DMS53 treated with DMSO at 0.1 percent for 48 hours (cell line): ENCODE measurements around the gene CRTC3.
"Not testable (repeated sequence)": the region's sequence is repeated elsewhere in the genome, so short reads cannot be mapped to it uniquely, and the experiment has no call there.

Experiments
- DNase-seq: peaks from one replicate; lab custom pipeline; 2025; ENCODE audit not compliant: unreplicated experiment; lab: John Stamatoyannopoulos, UW

Gene CRTC3

GRCh38 chr15:90645873-90646575, 116.3 kb downstream of the CRTC3 start:
- no peak for DNase-seq

- DNase-seq = no peak
Measured at GRCh38 chr15:90646662-90647305, 117.1 kb downstream of the CRTC3 start.

DNA sequence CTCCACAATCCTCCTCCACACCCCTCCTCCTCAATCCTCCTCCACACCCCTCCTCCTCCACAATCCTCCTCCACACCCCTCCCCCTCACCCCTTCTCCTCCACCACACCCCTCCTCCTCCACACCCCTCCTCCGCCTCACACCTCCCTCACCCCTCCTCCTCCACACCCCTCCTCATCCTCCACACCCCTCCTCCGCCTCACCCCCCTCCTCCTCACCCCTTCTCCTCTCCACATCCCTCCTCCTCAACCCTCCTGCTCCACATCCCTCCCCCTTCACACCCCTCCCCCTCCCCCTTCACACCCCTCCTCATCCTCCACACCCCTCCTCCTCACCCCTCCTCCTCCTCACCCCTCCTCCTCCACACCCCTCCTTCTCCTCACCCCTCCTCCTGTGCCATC, 117.6 kb downstream of the CRTC3 start:
- DNase-seq = no peak

DNA sequence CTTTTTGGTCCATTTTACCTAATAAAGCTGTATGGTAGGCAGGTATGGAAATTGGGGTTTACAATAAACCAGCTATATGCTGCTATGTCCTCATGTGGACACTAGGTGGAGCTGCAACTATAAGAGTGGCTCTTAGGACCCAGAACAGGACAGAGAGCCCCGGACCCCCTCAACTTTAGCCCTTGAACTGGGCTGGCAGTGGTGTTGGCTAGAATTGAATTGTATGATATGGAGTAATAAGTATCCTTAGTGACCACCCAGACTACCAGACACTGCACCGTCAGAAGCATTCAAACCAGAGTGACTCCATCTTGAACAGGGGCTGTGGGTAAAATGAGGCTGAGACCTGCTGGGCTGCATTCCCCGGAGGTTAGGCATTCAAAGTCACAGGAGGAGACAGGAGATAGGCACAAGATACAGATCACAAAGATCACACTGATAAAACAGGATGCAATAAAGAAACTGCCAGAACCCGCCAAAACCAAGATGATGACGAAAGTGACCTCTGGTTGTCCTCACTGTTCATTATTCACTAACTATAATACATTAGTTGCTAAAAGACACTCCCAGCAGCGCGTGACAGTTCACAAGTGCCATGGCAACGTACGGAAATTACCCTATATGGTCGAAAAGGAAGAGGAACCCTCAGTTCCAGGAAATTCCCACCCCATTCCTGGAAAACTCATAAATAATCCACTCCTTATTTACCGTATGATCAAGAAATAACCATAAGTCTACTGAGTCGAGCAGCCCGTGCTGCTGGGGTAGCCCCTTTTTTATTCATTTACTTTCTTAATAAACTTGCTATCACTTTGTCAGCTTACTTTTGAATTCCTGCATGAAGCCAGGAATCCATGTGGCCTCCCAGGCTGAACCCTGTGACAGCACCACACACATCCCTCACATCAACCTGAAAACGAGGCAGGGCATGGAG, 118.7 kb downstream of the CRTC3 start:
- peak; percentile 27 for DNase-seq

GRCh38 chr15:90650117-90650955, 120.6 kb downstream of the CRTC3 start:
- no peak for DNase-seq

GRCh38 chr15:90650956-90651689, 121.4 kb downstream of the CRTC3 start:
- DNase-seq = no peak

DNA sequence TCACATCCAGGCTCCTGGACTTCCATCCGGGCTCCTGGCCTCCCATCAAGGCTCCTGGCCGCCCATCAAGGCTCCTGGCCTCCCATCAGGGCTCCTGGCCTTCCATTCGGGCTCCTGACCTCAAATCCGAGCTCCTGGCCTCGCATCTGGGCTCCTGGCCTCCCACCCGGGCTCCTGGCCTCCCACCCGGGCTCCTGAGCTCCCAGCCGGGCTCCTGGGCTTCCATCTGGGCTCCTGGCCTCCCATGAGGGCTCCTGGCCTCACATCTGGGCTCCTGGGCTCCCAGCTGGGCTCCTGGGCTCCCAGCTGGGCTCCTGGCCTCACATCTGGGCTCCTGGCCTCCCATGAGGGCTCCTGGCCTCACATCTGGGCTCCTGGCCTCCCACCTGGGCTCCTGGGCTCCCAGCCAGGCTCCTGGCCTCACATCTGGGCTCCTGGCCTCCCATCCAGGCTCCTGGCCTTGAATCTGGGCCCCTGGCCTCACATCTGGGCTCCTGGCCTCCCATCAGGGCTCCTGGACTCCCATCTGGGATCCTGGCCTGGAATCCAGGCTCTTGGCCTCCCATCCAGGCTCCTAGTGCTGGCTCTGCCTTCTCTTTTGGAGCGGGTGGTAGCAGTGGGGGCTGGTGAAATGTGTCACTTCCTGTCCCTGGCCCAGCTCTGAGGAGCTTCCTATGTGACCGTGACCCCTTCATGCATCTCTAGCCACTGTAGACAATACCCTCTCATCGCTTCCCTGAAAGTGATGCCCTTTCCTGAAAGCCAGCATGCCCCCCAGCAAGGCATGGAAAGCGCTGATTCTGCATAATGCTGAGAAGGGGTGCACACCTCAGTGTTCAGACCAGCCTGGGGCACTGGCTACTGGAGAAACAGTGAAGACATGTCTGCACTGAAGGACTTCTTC, 124.8 kb downstream of the CRTC3 start:
- DNase-seq = no peak

- not testable (repeated sequence) for DNase-seq
Measured at GRCh38 chr15:90657520-90658172, 127.9 kb downstream of the CRTC3 start.

- DNase-seq = no peak
Measured at GRCh38 chr15:90659481-90659880, 129.8 kb downstream of the CRTC3 start.

- no peak for DNase-seq
Measured at GRCh38 chr15:90660195-90660998, 130.7 kb downstream of the CRTC3 start.

- not testable (repeated sequence) for DNase-seq
Measured at GRCh38 chr15:90660999-90661330, 131.2 kb downstream of the CRTC3 start.

DNA sequence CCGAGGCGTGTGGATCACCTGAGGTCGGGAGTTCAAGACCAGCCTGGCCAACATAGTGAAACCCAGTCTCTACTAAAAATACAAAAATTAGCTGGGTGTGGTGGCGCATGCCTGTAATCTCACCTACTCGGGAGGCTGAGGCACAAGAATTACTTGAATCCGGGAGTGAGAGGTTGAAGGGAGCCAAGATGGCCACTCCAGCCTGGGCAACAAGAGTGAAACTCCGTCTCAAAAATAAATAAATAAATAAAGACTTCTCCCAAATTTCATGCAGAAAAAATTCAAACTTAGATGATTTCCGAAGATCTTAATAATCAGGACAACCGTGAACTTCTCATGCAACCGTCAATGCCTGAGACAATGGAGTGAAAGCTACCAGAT, 134.3 kb downstream of the CRTC3 start:
- not testable (repeated sequence) for DNase-seq

DNA sequence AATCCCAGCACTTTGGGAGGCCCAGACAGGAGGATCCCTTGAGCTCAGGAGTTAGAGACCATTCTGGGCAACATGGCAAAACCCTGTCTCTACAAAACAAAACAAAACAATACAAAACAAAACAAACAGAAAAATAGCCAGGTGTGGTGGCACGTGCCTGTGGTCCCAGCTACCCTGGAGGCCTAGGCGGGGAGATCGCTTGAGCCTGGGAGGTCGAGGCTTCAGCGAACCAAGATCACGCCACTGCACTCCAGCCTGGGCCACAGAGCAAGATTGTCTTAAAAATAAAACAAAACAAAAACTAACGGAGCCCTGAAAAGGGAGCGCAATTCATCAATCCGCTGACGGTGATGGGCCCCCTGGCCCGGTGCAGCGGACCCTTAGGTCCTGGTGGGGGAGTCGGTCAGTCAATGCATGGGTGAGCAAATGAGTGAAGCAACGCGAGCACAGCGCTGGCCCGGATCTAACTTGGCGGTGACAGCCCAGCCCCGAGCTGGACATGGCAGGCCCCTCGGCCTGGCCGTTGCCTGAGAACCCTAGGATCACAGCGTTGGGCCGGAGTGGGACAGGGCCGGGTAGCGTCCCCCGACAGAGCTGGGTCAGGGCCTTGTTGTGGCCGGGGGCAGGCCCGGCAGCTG, 135.0 kb downstream of the CRTC3 start:
- no peak for DNase-seq

- peak; percentile 21 for DNase-seq
Measured at GRCh38 chr15:90665288-90666134, 135.8 kb downstream of the CRTC3 start.

DNA sequence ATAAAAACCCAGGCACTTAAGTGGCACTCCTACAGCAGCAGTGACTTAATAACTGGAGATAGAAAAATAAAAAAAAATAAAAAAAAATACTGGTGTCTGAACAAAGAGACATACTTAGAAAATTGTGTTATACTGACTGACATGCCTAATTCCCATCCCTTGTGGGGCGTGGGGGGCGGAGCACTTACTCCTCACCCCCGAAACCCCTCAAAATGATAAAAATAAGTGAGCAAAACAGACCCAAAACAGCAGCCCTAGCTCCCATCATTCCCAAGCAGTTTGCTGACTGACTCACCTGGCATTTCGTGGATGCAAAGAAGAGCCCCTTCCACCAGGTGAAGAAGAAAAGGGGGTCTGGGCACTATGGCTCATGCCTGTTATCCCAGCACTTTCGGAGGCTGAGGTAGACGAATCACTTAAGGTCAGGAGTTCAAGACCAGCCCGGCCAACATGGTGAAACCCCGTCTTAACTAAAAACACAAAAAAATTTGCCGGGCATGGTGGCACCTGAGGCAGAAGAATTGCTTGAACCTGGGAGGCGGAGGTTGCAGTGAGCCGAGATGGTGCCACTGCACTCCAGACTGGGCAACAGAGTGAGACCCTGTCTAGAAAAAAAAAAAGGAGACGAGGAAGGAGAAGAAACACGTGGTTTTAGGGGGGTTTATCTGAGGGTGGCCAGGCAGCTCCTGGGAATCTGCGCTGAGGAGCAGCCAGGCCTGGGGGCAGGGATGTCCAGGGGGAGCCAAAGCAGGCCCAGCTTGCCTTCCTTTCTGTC, 136.6 kb downstream of the CRTC3 start:
- DNase-seq = no peak
